Peyer's patch (tissue), 4 donors: ENCODE measurements around the gene ZNF189.

Source experiments
- CTCF ChIP-seq, 6 experiments: fragments of 450-650 bp in 4 of 6; fragments of 200-600 bp in 2 of 6; sonication (generic) in 1 of 6; IDR thresholded peaks; one replicate each; pipeline ENCODE4 v1.5.1; 2017 to 2019; ENCODE audit warnings: antibody characterized with exemption in 6 of 6, mild to moderate bottlenecking in 3 of 6, moderate library complexity in 1 of 6
- POLR2A ChIP-seq, 2 donors: fragments of 450-650 bp; IDR thresholded peaks; one replicate each; pipeline ENCODE4 v1.5.1; 2017; ENCODE audit warnings: antibody characterized with exemption in 2 of 2, mild to moderate bottlenecking in 2 of 2, moderate library complexity in 2 of 2

DNA sequence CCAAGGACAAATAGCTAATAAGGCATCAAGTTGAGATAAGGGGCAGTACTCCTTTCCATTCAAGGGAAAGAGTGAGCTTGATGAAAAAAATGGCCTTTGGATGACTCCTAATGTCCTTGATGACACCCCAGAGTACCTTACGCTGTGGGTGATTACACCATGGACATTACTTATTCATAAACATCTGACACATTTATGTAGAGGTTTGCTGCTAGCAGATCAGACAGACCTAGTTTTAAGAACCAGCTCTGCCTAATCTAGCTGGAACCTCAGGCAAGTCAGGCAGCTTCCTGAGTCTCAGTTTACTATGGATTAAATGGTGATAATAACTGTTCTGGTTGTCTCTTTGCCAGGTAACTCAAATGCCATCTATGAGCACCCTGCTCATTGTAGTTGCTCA, 34.1 kb downstream of the ZNF189 start:
- TF ChIP-seq CTCF (IDR thresholded peaks at IDR 0.05) (no peak), POLR2A (IDR thresholded peaks at IDR 0.05) (peak in 1 of 2 donors; percentile 34)
